CD14-positive monocyte (primary cell): ENCODE measurements around the gene CA5A. TPM values are rescaled to one million over a fixed set of nuclear protein-coding genes. Genes with fewer than 3 reads are reported as not detected.

ENCODE experiments used
- DNase-seq, 3 donors: peaks; one replicate each; pipeline ENCODE4 v3.0.0-alpha.2; 2011 to 2022
- H2AFZ ChIP-seq: 2 replicates; pipeline ENCODE4 v1.6.0; 2012; ENCODE audit warnings: mild to moderate bottlenecking, low read depth, low read length, inconsistent platforms; ENCODE audit not compliant: insufficient read depth, poor library complexity, severe bottlenecking
- H3K27ac ChIP-seq, 2 donors: 1 replicate in 1 of 2; 2 replicates in 1 of 2; pipeline ENCODE4 v1.5.1; 2012 to 2013; ENCODE audit warnings: low read length in 2 of 2, control low read depth in 1 of 2, inconsistent platforms in 1 of 2, low read depth in 1 of 2, mild to moderate bottlenecking in 1 of 2
- H3K27me3 ChIP-seq, 2 donors: one replicate each; pipeline versions ENCODE4 v1.6.0 to v1.6.1; 2011 to 2013; ENCODE audit warnings: low read length in 2 of 2; ENCODE audit not compliant: control insufficient read depth in 2 of 2, insufficient read depth in 2 of 2
- H3K36me3 ChIP-seq, 2 donors: replicated peaks in 1 of 2; 1 replicate in 1 of 2; 2 replicates in 1 of 2; pipeline versions ENCODE4 v1.5.1 to v1.6.1; 2012 to 2013; ENCODE audit warnings: low read length in 2 of 2, control low read depth in 1 of 2, inconsistent platforms in 1 of 2, mild to moderate bottlenecking in 1 of 2; ENCODE audit not compliant: insufficient read depth in 2 of 2, control insufficient read depth in 1 of 2
- H3K4me1 ChIP-seq, 2 donors: 1 replicate in 1 of 2; 2 replicates in 1 of 2; pipeline versions ENCODE4 v1.5.1 to v1.6.1; 2012 to 2013; ENCODE audit warnings: low read length in 2 of 2, control low read depth in 1 of 2, inconsistent platforms in 1 of 2, mild to moderate bottlenecking in 1 of 2, moderate library complexity in 1 of 2; ENCODE audit not compliant: insufficient read depth in 2 of 2, control insufficient read depth in 1 of 2
- H3K4me2 ChIP-seq: replicated peaks from 2 replicates; pipeline ENCODE3; 2012; ENCODE audit warnings: low read length, moderate library complexity, mild to moderate bottlenecking; ENCODE audit not compliant: poor library complexity, severe bottlenecking; ENCODE audit errors: extremely low read depth
- H3K4me3 ChIP-seq, 3 experiments: fragments of 200-600 bp in 1 of 3; sonication (generic) in 1 of 3; replicated peaks in 1 of 3; 1 replicate in 2 of 3; 2 replicates in 1 of 3; pipeline ENCODE4 v1.5.1; 2011 to 2013; ENCODE audit warnings: low read length in 3 of 3, mild to moderate bottlenecking in 3 of 3, control low read depth in 2 of 3, low read depth in 2 of 3, inconsistent platforms in 1 of 3, moderate library complexity in 1 of 3
- H3K79me2 ChIP-seq: 2 replicates; pipeline ENCODE4 v1.6.0; 2012; ENCODE audit warnings: mild to moderate bottlenecking, control low read depth, inconsistent platforms, low read length, moderate library complexity; ENCODE audit not compliant: insufficient read depth
- H3K9ac ChIP-seq: 2 replicates; pipeline ENCODE4 v1.6.0; 2017; ENCODE audit warnings: low read length, mild to moderate bottlenecking; ENCODE audit not compliant: insufficient read depth, poor library complexity, severe bottlenecking
- H3K9me3 ChIP-seq, 2 donors: replicated peaks in 1 of 2; 1 replicate in 1 of 2; 2 replicates in 1 of 2; pipeline versions ENCODE4 v1.5.1 to v1.6.1; 2012 to 2013; ENCODE audit warnings: low read length in 2 of 2, control low read depth in 1 of 2; ENCODE audit not compliant: control insufficient read depth in 1 of 2, insufficient read depth in 1 of 2
- H4K20me1 ChIP-seq: 2 replicates; pipeline ENCODE4 v1.6.0; 2012; ENCODE audit warnings: mild to moderate bottlenecking, low read length, control low read depth, moderate library complexity; ENCODE audit not compliant: insufficient read depth
- H3K27ac Mint-ChIP-seq, 7 donors: one replicate each; pipeline ENCODE4 v1.8.0; 2020; ENCODE audit warnings: mild to moderate bottlenecking in 7 of 7, mixed read lengths in 7 of 7, moderate library complexity in 6 of 7, inconsistent platforms in 2 of 7
- H3K27me3 Mint-ChIP-seq, 3 donors: one replicate each; pipeline ENCODE4 v1.8.0; 2021 to 2022; ENCODE audit warnings: low read depth in 3 of 3, mild to moderate bottlenecking in 3 of 3, mixed read lengths in 3 of 3, moderate library complexity in 3 of 3, inconsistent platforms in 1 of 3
- H3K36me3 Mint-ChIP-seq, 2 donors: one replicate each; pipeline ENCODE4 v1.8.0; 2020; ENCODE audit warnings: mixed read lengths in 2 of 2, inconsistent platforms in 1 of 2, mild to moderate bottlenecking in 1 of 2
- H3K4me1 Mint-ChIP-seq: one replicate; pipeline ENCODE4 v1.8.0; 2020; ENCODE audit warnings: mild to moderate bottlenecking, mixed read lengths
- H3K4me3 Mint-ChIP-seq, 2 donors: one replicate each; pipeline ENCODE4 v1.8.0; 2020; ENCODE audit warnings: mild to moderate bottlenecking in 2 of 2, mixed read lengths in 2 of 2, moderate library complexity in 1 of 2
- H3K9me3 Mint-ChIP-seq, 7 donors: one replicate each; pipeline ENCODE4 v1.8.0; 2020 to 2022; ENCODE audit warnings: mixed read lengths in 7 of 7, mild to moderate bottlenecking in 6 of 7, moderate library complexity in 6 of 7, inconsistent platforms in 2 of 7
- CTCF ChIP-seq: fragments of 200-600 bp; IDR thresholded peaks from one replicate; pipeline ENCODE4 v1.8.0; 2022; ENCODE audit warnings: antibody characterized with exemption, mild to moderate bottlenecking
- WGBS: methylation state at CpG from one replicate; pipeline ENCODE4 v1.1.5; 2013; ENCODE audit warnings: missing lambda C conversion rate; ENCODE audit not compliant: insufficient coverage; 5-methylcytosine and 5-hydroxymethylcytosine counted together
- intact Hi-C, 2 donors: fragments of 100-400 bp; cut with micrococcal nuclease; formaldehyde crosslinking; loops; one replicate each; pipeline versions ENCODE4 v1.15.0 to v1.15.1; 2023
- polyA plus RNA-seq, 3 donors: library from polyadenylated mRNA; depleted of rRNA in 1 of 3; unstranded in 2 of 3; stranded (reverse) in 1 of 3; fragments of 300-500 nt in 2 of 3; fragments of >200 nt in 1 of 3; fragmentation: Illumina TruSeq in 2 of 3; gene quantifications; 1 replicate in 2 of 3; 2 replicates in 1 of 3; pipeline ENCODE4 v1.2.3, GENCODE V29; 2012 to 2021

The CA5A gene
- polyA plus RNA-seq, 3 donors, result not detected

DNA sequence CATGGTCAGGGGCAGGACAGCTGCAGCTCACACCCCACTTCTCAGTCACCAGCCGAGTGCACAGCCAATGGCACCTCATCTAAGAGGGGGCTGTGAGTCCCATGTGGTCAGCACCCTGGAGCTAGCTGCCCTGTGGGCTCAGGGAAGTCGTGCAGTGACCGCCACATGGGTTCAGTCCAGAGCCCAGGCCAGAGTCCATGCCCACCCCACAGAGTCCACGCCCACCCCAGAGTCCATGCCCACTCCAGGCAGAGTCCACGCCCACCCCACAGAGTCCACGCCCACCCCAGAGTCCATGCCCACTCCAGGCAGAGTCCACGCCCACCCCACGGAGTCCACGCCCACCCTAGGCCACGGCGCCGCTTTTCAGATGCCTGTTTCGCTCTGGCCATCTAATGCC is 91.1 kb downstream of the CA5A start:
- Histone ChIP-seq H3K9me3 (no peaks in the 10 kb centered on the region), H3K36me3 (no peaks in the 10 kb centered on the region), H3K4me1 (peaks cover 2 to 3% of the 10 kb centered on the region in 2 donors), H3K4me2 (no peak overlapping the region), H3K4me3 (no peak overlapping the region), H2AFZ (no peak overlapping the region), H3K27ac (no peak overlapping the region), H3K9ac (no peak overlapping the region), H3K79me2 (peaks cover 5% of the 10 kb centered on the region), H4K20me1 (no peaks in the 10 kb centered on the region), H3K27me3 (no peaks in the 10 kb centered on the region)
- Mint-ChIP-seq H3K36me3 (peaks cover 9 to 16% of the 10 kb centered on the region in 2 donors), H3K4me3 (no peak overlapping the region), H3K9me3 (no peaks in the 10 kb centered on the region), H3K27ac (peak overlapping the region in 1 of 7 donors; percentile 43), H3K27me3 (peaks cover 0 to 3% (median 3%) of the 10 kb centered on the region in 3 donors), H3K4me1 (no peaks in the 10 kb centered on the region)
- no peak for TF ChIP-seq CTCF
- no peak for DNase-seq
- WGBS, result 86% methylated on average over 1 of the region's 13 CpGs
- intact Hi-C loops, result no loop called here

DNA sequence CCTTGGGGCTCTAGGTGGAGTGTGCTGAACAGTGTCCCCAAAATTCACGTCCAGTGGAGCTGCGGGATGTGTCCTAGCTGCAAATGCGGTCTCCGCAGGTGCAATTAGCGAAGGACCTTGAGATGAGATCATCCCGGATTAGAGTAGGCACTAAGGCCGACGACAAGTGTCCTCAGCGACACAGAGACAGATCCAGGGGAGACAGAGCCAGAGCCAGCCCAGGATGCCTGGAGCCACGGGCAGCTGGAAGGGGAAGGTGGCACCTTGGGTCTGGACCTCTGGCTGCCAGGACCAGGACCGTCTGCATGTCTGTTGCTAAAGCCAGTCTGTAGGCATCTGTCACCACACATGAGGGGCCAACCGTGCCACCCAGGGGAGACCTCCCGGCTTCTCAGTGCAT is 91.5 kb downstream of the CA5A start:
- no peak overlapping the region for H3K27ac ChIP-seq
- Mint-ChIP-seq H3K27ac (no peak overlapping the region), H3K36me3 (peaks cover 12 to 14% of the 10 kb centered on the region in 2 donors), H3K9me3 (no peaks in the 10 kb centered on the region), H3K4me1 (no peaks in the 10 kb centered on the region), H3K4me3 (no peak overlapping the region), H3K27me3 (peaks cover 0 to 3% (median 3%) of the 10 kb centered on the region in 3 donors)
- no peaks in the 10 kb centered on the region for H3K27me3 ChIP-seq
- TF ChIP-seq CTCF, result no peak
- no peaks in the 10 kb centered on the region for H3K9me3 ChIP-seq
- DNase-seq, result no peak
- peaks cover 5% of the 10 kb centered on the region for H3K79me2 ChIP-seq
- H2AFZ ChIP-seq, result no peak overlapping the region
- H4K20me1 ChIP-seq, result no peaks in the 10 kb centered on the region
- H3K9ac ChIP-seq, result no peak overlapping the region
- intact Hi-C loops, result no loop called here
- no peak overlapping the region for H3K4me3 ChIP-seq
- no peaks in the 10 kb centered on the region for H3K4me1 ChIP-seq
- H3K36me3 ChIP-seq, result no peaks in the 10 kb centered on the region
- no peak overlapping the region for H3K4me2 ChIP-seq
- 93% methylated on average over 13 of the region's 13 CpGs for WGBS
